ENCODE measurements around the gene LRRC15.
A peak's percentile ranks its signal among the peaks of the same experiment; 100 is the strongest.

Gene LRRC15

GRCh38 chr3:194315088-194315964 lies 54.2 kb downstream of the LRRC15 start:
- DNase-seq, result peak; percentile 75 to 81

DNA sequence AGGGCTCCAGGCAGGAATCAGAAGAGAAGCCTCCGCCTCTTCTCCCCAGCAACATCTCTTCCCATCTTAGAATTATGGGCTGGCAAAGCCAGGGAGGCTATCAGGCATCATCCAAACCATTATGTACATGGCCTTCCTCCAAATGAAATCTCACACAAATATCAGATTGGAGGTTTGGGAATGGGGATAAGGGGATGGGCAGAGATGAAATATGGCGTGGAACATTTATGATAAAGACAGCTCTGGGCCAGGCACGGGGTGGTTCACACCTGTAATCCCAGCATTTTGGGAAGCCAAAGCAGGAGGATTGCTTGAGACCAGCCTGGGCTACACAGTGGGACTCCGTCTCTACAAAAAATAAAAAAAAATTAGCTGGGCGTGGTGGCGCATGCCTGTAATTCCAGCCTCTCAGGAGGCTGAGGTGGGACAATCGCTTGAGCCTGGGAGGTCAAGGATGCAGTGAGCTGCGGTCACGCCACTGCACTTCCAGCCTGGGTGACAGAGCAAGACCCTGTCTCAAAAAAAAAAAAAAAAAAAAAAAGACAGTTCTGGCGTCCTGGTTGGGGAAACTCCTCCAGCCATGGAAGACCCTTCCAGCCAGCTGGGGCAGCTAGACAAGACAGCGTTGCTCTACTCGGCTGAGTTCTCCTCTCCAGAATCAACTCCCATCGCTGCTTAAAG lies 55.0 kb downstream of the LRRC15 start:
- DNase-seq, result no peak

- no peak for DNase-seq
These were observed 55.8 kb downstream of the LRRC15 start for GRCh38 chr3:194313560-194314387.

DNA sequence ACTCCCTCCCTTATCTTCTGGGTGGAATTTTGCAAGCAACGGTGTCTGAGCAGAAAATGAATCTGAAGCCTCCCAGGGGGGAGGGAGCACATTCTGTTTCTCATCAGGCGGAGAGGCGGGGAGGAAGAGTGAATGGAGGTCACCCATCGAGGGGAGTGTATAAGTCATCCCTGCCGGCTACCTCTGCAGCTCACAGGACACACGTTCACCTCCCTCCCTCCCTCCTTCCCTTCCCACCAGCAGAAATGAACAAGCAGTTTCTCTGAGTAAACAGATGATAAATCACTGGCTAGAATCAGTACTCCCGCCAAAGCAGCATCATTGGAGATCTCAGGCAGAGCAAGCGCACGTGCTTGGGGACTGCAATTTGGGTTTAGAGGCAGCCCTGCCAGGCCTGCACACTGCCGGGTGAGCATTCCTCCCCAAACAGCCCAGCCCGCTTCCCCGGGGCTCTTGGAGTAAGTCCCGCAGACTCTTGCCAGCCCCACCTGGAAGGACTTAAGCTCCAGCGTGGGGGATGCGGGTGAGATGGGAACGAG lies 56.7 kb downstream of the LRRC15 start:
- no peak for DNase-seq

GRCh38 chr3:194312186-194312742 lies 57.3 kb downstream of the LRRC15 start:
- DNase-seq, result no peak

DNA sequence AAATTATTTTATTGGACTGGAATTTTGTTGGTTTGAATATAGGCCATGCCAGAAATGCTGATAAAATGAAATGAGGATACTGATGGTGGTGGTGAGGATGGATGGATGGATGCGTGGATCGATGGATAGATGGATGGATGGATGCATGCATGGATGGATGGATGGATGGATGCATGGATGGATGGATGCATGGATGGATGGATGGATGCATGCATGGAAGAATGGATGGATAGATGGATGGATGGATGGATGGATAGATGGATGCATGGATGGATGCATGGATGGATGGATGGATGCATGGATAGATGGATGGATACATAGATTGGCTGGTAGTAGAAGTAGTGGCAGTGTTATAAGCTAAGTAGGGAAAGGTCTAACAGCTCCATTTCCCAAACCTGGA lies 58.5 kb downstream of the LRRC15 start:
- no peak for DNase-seq

DNA sequence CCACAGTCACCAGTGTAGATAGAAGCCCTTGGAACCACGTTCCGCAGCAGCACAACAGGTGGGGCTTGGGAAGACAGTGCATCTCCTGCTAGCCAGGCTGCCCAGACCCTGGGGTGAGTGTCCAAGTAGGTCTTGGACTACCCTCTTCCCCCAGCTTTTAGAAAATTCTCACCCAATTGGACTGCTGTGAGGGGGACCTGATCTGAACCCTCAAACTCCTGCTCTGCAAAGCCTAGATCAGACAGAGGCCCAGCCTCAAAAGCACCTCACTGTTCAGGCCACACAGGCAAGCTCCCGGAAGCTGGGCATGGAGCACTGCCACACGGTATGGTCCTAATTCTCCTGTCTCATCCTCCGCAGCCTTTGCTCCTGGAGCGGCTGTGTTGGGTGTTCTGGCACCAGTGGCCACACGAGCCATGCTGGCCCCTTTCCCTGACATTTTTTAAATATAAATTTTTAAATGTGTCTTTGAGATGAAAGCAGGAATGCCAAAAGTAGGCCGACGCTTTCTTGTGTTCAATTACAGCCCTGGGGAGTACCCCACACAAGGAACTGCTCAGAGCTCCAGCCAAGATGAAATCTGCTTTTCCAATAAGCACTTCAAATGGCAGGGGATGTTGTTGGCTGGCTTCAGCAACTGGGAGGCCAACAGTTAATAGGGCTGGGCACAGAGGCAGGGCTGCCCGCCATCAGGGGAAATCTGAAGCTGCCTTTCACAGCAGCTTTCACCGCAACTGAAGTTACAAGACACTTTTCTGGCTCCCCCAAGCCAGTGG lies 59.3 kb downstream of the LRRC15 start:
- no peak for DNase-seq

DNA sequence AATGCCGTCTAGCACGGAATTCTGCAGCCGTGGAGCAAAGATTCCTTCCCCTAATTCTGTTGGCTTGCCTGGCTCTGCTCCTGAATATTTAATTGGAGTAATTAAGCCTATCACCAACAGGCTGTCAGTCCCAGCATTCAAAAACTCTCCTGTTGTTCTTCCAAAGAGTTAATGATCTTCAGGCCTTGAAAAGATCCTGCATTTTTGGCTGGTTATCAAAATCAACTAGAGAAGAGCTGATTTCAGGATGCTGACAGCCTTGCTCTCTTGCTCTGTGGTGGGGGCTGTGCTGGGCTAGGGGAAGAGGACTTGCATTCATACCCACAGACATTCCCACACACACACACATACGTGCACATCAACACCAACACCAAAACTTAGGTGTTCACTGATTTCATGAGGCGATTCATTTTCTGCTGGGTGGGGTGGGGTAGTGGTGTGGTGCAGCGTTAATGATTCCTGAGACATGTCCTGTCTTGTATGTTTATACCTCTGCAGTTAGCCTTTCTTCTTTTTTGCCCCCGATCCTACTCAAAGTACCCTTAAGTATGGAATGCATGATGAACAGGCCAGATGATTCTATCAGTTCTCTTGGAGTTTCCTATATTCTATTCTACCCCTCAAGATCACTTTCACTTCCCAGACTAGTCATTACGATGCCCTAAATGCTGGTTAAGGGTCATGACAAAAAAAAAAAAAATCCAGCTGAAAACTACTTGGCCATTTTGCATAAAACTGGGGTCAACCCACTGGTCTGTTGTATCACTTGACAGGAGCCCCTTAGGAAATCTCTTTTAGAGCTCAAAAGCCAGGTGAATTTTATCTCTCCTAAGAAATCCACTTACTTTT lies 60.7 kb downstream of the LRRC15 start:
- no peak for DNase-seq

DNA sequence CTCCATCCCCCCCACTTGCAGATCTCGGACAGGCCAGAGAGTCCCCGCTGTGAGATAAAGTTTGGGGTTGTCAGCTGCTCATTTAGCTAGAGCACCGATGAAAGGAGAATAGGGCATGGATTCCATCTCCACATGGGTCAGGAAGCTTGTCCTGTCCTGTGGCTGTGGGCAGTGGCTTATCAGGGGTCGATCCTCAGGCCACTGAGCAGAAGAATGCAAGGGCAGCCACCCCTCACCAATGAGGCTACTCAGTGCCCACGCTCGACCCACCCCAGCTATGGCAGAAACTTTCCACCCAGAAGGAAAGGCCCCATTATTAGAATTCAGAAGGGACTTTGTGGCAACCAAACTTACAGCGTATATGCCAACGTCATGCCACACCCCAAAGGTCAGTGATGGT lies 61.7 kb downstream of the LRRC15 start:
- DNase-seq, result no peak

DNA sequence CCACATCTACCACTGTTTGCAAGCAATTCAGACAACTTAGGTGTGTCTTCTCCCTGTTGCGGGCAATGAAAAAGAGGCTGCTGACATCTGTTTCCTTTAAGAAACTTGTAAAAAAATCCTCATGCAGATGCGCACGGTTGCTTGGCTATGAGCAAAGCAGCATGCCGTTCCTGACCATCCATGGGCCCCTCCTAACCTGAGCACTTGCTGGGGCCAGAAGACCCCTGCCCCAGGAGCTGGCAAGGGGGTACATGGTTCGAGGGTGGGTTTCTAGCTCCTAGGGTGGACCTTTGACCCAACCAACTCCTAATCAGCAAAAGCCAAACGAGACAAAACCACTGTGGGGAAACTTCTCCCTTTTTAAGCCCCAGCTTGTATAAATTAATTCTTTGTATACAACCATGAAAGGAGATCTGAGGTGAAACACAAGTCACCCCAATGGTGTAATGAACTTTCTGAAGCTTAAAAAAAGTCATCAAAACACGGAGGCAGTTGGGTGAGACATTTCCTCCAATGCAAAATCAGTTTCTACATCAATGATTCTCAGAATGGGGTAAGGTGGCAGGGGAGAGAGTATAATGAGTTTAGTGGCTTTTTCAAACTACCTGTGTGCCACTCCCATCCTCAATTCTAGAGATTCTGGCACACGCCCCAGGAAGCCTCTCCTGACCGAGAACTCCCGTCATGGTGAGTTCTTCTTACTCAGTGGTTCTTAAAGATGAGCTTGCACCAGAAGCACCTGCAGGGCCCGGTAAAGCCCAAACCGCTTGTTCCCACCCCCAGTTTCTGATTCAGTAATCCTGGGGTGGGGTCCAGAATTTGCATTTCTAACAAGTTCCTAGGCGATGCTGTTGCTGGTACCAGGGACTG lies 62.5 kb downstream of the LRRC15 start:
- peak; percentile 33 to 48 for DNase-seq

GRCh38 chr3:194306109-194306686 lies 63.3 kb downstream of the LRRC15 start:
- peak; percentile 75 to 76 for DNase-seq

- no peak for DNase-seq
These were observed 64.0 kb downstream of the LRRC15 start for GRCh38 chr3:194305356-194306108.
